HG03060 (cell line): ENCODE data around the gene ATP23.

Experiments
- ATAC-seq: cut with Tn5 transposase; IDR thresholded peaks from one replicate; pipeline ENCODE4 v1.9.1; 2021; ENCODE audit warnings: low read depth, moderate number of reproducible peaks; ENCODE audit not compliant: unreplicated experiment

Gene ATP23

GRCh38 chr12:57965766-57966165, 24.4 kb downstream of the ATP23 start:
- ATAC-seq: no peak

- ATAC-seq: no peak
Measured at GRCh38 chr12:57966536-57966935, 25.2 kb downstream of the ATP23 start.

- ATAC-seq: no peak
Measured at GRCh38 chr12:57983146-57983857, 41.9 kb downstream of the ATP23 start.

- no peak for ATAC-seq
Measured at GRCh38 chr12:57983858-57984505, 42.6 kb downstream of the ATP23 start.

- ATAC-seq: no peak
Measured at GRCh38 chr12:57984629-57985151, 43.3 kb downstream of the ATP23 start.

- ATAC-seq: no peak
Measured at GRCh38 chr12:57985685-57986084, 44.3 kb downstream of the ATP23 start.

GRCh38 chr12:57989838-57990237, 48.5 kb downstream of the ATP23 start:
- ATAC-seq: no peak

GRCh38 chr12:57990241-57990883, 49.0 kb downstream of the ATP23 start:
- no peak for ATAC-seq

- no peak for ATAC-seq
Measured at GRCh38 chr12:57992001-57992400, 50.6 kb downstream of the ATP23 start.

GRCh38 chr12:57993030-57993429, 51.7 kb downstream of the ATP23 start:
- no peak for ATAC-seq

- no peak for ATAC-seq
Measured at GRCh38 chr12:57993834-57994233, 52.5 kb downstream of the ATP23 start.

GRCh38 chr12:57996520-57996919, 55.2 kb downstream of the ATP23 start:
- no peak for ATAC-seq

- ATAC-seq: no peak
Measured at GRCh38 chr12:57998251-57998650, 56.9 kb downstream of the ATP23 start.

GRCh38 chr12:58000499-58000898, 59.1 kb downstream of the ATP23 start:
- ATAC-seq: no peak

GRCh38 chr12:58007875-58008274, 66.5 kb downstream of the ATP23 start:
- no peak for ATAC-seq

- ATAC-seq: no peak
Measured at GRCh38 chr12:58008634-58009033, 67.3 kb downstream of the ATP23 start.
